ENCODE measurements around the gene CDK17. TPM values are rescaled to one million over a fixed set of nuclear protein-coding genes. Genes with fewer than 3 reads are reported as not detected.

The CDK17 gene
- total RNA-seq, 1 donor from 2014 or later = 42.8 TPM

GRCh38 chr12:96261557-96261956 lies 138.7 kb downstream of the CDK17 start:
- Histone ChIP-seq H3K9me3 (ENCODE audit: control insufficient read depth in 3 of 3, low read length in 3 of 3) (no peaks in the 10 kb centered on the region), H3K36me3 (ENCODE audit: control insufficient read depth in 3 of 3, insufficient read depth in 3 of 3, low read length in 3 of 3) (peaks cover 0 to 4% (median 3%) of the 10 kb centered on the region in 3 donors), H3K4me1 (ENCODE audit: control insufficient read depth in 3 of 3, insufficient read depth in 3 of 3, low read length in 3 of 3) (peaks cover 0 to 7% (median 4%) of the 10 kb centered on the region in 3 donors), H3K27ac (ENCODE audit: low read depth, low read length) (no peak overlapping the region), H3K9ac (ENCODE audit: low read depth in 1 of 3, low read length in 3 of 3) (no peak overlapping the region), H3K4me3 (ENCODE audit: low read length in 3 of 3) (no peak overlapping the region), H3K27me3 (ENCODE audit: control insufficient read depth in 3 of 3, insufficient read depth in 3 of 3, low read length in 3 of 3) (no peaks in the 10 kb centered on the region)

GRCh38 chr12:96260644-96261043 lies 139.6 kb downstream of the CDK17 start:
- H3K9me3 ChIP-seq (ENCODE audit: control insufficient read depth in 3 of 3, low read length in 3 of 3) = no peaks in the 10 kb centered on the region
- no peak overlapping the region for H3K4me3 ChIP-seq (ENCODE audit: low read length in 3 of 3)
- H3K27ac ChIP-seq (ENCODE audit: low read depth, low read length) = no peak overlapping the region
- H3K4me1 ChIP-seq (ENCODE audit: control insufficient read depth in 3 of 3, insufficient read depth in 3 of 3, low read length in 3 of 3) = peaks cover 0 to 7% (median 4%) of the 10 kb centered on the region in 3 donors
- peaks cover 0 to 4% (median 3%) of the 10 kb centered on the region in 3 donors for H3K36me3 ChIP-seq (ENCODE audit: control insufficient read depth in 3 of 3, insufficient read depth in 3 of 3, low read length in 3 of 3)
- H3K9ac ChIP-seq (ENCODE audit: low read depth in 1 of 3, low read length in 3 of 3) = no peak overlapping the region
- H3K27me3 ChIP-seq (ENCODE audit: control insufficient read depth in 3 of 3, insufficient read depth in 3 of 3, low read length in 3 of 3) = no peaks in the 10 kb centered on the region

DNA sequence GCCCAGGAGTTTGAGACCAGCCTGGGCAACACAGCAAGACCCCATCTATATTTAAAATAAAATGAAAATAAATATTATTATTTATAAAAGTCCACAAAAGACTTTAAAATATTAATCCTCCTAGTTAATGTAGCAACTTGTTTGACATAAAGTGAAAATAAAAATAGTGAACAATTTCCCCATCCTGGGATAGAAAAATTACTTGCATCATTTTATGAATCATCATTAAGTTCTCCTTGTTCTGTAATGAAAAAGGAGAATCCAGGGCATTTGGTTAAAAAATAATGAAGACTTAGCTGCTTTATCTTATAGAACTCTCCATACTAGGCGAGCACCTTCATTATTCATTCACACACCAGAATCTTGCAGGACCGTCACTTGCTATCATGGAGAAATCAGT lies 140.0 kb downstream of the CDK17 start:
- no peaks in the 10 kb centered on the region for H3K27me3 ChIP-seq (ENCODE audit: control insufficient read depth in 3 of 3, insufficient read depth in 3 of 3, low read length in 3 of 3)
- H3K36me3 ChIP-seq (ENCODE audit: control insufficient read depth in 3 of 3, insufficient read depth in 3 of 3, low read length in 3 of 3) = peaks cover 0 to 4% (median 3%) of the 10 kb centered on the region in 3 donors
- H3K27ac ChIP-seq (ENCODE audit: low read depth, low read length) = no peak overlapping the region
- peaks cover 0 to 8% (median 7%) of the 10 kb centered on the region in 3 donors for H3K4me1 ChIP-seq (ENCODE audit: control insufficient read depth in 3 of 3, insufficient read depth in 3 of 3, low read length in 3 of 3)
- no peaks in the 10 kb centered on the region for H3K9me3 ChIP-seq (ENCODE audit: control insufficient read depth in 3 of 3, low read length in 3 of 3)
- no peak overlapping the region for H3K9ac ChIP-seq (ENCODE audit: low read depth in 1 of 3, low read length in 3 of 3)
- no peak overlapping the region for H3K4me3 ChIP-seq (ENCODE audit: low read length in 3 of 3)

DNA sequence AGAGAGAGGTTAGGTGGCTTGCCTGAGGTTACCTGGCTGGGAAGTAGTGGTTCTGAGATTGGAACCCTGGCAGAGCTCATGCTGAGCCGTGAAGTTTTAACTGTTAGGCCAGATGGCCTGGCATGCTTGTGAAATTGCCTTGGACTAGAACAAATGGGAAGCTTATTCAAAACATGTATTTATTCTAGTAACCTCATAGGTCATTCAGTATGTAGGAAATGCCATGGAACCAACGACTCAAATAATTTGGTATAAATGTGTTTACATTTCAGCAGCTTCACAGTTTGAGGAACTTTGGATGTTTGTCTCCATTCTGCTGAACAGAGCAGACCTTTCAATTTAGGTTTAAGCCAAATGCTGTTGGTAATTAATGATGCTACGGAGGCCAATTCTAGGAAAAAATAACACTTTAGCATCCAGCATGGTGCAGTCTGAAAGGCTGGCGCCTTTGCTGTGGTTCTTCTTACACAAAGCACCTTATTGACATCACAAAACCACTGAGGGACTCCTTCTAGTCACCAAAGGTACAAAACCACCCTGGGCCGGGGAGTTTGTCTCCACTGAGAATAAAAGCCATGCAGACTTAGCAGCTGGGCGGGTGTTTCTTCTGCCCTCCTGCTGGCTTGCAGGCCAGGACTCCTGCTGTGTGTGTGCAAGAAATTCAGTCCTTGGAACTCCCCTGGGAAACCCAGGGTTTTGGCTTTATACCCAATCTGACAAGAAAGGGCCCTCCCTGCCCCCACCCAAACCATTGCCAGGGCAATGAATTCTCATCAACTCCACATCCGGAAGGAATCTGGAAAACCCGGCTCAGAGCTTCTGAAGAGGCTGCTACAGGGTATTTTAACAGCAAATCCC lies 141.9 kb downstream of the CDK17 start:
- no peak overlapping the region for H3K4me3 ChIP-seq (ENCODE audit: low read length in 3 of 3)
- H3K9ac ChIP-seq (ENCODE audit: low read depth in 1 of 3, low read length in 3 of 3) = no peak overlapping the region
- peaks cover 9 to 20% (median 16%) of the 10 kb centered on the region in 3 donors for H3K4me1 ChIP-seq (ENCODE audit: control insufficient read depth in 3 of 3, insufficient read depth in 3 of 3, low read length in 3 of 3)
- peaks cover 0 to 4% (median 0%) of the 10 kb centered on the region in 3 donors for H3K36me3 ChIP-seq (ENCODE audit: control insufficient read depth in 3 of 3, insufficient read depth in 3 of 3, low read length in 3 of 3)
- no peaks in the 10 kb centered on the region for H3K27me3 ChIP-seq (ENCODE audit: control insufficient read depth in 3 of 3, insufficient read depth in 3 of 3, low read length in 3 of 3)
- no peaks in the 10 kb centered on the region for H3K9me3 ChIP-seq (ENCODE audit: control insufficient read depth in 3 of 3, low read length in 3 of 3)
- H3K27ac ChIP-seq (ENCODE audit: low read depth, low read length) = no peak overlapping the region

- Histone ChIP-seq H3K9me3 (ENCODE audit: control insufficient read depth in 3 of 3, low read length in 3 of 3) (no peaks in the 10 kb centered on the region), H3K9ac (ENCODE audit: low read depth in 1 of 3, low read length in 3 of 3) (no peak overlapping the region), H3K27me3 (ENCODE audit: control insufficient read depth in 3 of 3, insufficient read depth in 3 of 3, low read length in 3 of 3) (no peaks in the 10 kb centered on the region), H3K4me1 (ENCODE audit: control insufficient read depth in 3 of 3, insufficient read depth in 3 of 3, low read length in 3 of 3) (peaks cover 9 to 20% (median 16%) of the 10 kb centered on the region in 3 donors), H3K36me3 (ENCODE audit: control insufficient read depth in 3 of 3, insufficient read depth in 3 of 3, low read length in 3 of 3) (peaks cover 0 to 4% (median 0%) of the 10 kb centered on the region in 3 donors), H3K4me3 (ENCODE audit: low read length in 3 of 3) (no peak overlapping the region), H3K27ac (ENCODE audit: low read depth, low read length) (no peak overlapping the region)
Measured at GRCh38 chr12:96257550-96258103, 142.6 kb downstream of the CDK17 start.

GRCh38 chr12:96256672-96257361 lies 143.4 kb downstream of the CDK17 start:
- Histone ChIP-seq H3K9me3 (ENCODE audit: control insufficient read depth in 3 of 3, low read length in 3 of 3) (no peaks in the 10 kb centered on the region), H3K4me1 (ENCODE audit: control insufficient read depth in 3 of 3, insufficient read depth in 3 of 3, low read length in 3 of 3) (peaks cover 9 to 20% (median 16%) of the 10 kb centered on the region in 3 donors), H3K4me3 (ENCODE audit: low read length in 3 of 3) (no peak overlapping the region), H3K36me3 (ENCODE audit: control insufficient read depth in 3 of 3, insufficient read depth in 3 of 3, low read length in 3 of 3) (peaks cover 0 to 4% (median 0%) of the 10 kb centered on the region in 3 donors), H3K27ac (ENCODE audit: low read depth, low read length) (peak overlapping the region; percentile 10), H3K27me3 (ENCODE audit: control insufficient read depth in 3 of 3, insufficient read depth in 3 of 3, low read length in 3 of 3) (no peaks in the 10 kb centered on the region), H3K9ac (ENCODE audit: low read depth in 1 of 3, low read length in 3 of 3) (no peak overlapping the region)

- Histone ChIP-seq H3K9ac (ENCODE audit: low read depth in 1 of 3, low read length in 3 of 3) (no peak overlapping the region), H3K36me3 (ENCODE audit: control insufficient read depth in 3 of 3, insufficient read depth in 3 of 3, low read length in 3 of 3) (peaks cover 0 to 10% (median 2%) of the 10 kb centered on the region in 3 donors), H3K4me1 (ENCODE audit: control insufficient read depth in 3 of 3, insufficient read depth in 3 of 3, low read length in 3 of 3) (peaks cover 11 to 20% (median 16%) of the 10 kb centered on the region in 3 donors), H3K27ac (ENCODE audit: low read depth, low read length) (peak overlapping the region; percentile 21), H3K9me3 (ENCODE audit: control insufficient read depth in 3 of 3, low read length in 3 of 3) (no peaks in the 10 kb centered on the region), H3K27me3 (ENCODE audit: control insufficient read depth in 3 of 3, insufficient read depth in 3 of 3, low read length in 3 of 3) (no peaks in the 10 kb centered on the region), H3K4me3 (ENCODE audit: low read length in 3 of 3) (no peak overlapping the region)
Measured at GRCh38 chr12:96255077-96255476, 145.2 kb downstream of the CDK17 start.

DNA sequence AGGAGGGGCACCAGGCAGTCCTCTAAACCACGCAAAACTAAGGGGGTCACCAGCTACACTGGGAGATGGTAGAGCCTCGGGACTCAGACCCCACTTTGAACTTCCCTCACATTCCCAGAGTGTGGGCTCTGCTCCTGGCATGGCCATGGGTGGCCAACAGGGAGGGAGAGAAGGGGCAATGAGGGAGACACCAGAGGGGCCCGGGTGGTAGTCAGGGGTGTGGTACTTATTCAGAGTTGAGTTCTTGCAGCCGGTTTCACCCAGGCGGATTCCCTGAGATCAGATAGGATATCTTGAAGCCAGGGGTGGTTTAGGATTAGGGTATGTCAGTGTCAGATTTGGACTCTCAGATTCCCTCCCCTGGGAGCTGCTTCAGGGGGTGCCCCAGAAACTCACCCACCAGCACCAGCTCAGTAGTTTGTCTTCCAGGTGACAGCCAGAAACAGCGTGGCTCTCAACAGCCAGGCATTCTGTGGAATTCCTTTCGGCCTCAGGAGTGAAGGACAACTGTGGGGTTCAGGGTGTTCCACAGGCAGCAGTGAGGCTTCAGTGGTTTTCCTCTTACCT lies 150.0 kb downstream of the CDK17 start:
- H3K9me3 ChIP-seq (ENCODE audit: control insufficient read depth in 3 of 3, low read length in 3 of 3) = no peaks in the 10 kb centered on the region
- no peak overlapping the region for H3K9ac ChIP-seq (ENCODE audit: low read depth in 1 of 3, low read length in 3 of 3)
- H3K36me3 ChIP-seq (ENCODE audit: control insufficient read depth in 3 of 3, insufficient read depth in 3 of 3, low read length in 3 of 3) = peaks cover 4 to 15% (median 9%) of the 10 kb centered on the region in 3 donors
- H3K4me1 ChIP-seq (ENCODE audit: control insufficient read depth in 3 of 3, insufficient read depth in 3 of 3, low read length in 3 of 3) = peaks cover 25 to 32% (median 28%) of the 10 kb centered on the region in 3 donors
- peak overlapping the region; percentile 75 for H3K27ac ChIP-seq (ENCODE audit: low read depth, low read length)
- H3K27me3 ChIP-seq (ENCODE audit: control insufficient read depth in 3 of 3, insufficient read depth in 3 of 3, low read length in 3 of 3) = no peaks in the 10 kb centered on the region
- no peak overlapping the region for H3K4me3 ChIP-seq (ENCODE audit: low read length in 3 of 3)

DNA sequence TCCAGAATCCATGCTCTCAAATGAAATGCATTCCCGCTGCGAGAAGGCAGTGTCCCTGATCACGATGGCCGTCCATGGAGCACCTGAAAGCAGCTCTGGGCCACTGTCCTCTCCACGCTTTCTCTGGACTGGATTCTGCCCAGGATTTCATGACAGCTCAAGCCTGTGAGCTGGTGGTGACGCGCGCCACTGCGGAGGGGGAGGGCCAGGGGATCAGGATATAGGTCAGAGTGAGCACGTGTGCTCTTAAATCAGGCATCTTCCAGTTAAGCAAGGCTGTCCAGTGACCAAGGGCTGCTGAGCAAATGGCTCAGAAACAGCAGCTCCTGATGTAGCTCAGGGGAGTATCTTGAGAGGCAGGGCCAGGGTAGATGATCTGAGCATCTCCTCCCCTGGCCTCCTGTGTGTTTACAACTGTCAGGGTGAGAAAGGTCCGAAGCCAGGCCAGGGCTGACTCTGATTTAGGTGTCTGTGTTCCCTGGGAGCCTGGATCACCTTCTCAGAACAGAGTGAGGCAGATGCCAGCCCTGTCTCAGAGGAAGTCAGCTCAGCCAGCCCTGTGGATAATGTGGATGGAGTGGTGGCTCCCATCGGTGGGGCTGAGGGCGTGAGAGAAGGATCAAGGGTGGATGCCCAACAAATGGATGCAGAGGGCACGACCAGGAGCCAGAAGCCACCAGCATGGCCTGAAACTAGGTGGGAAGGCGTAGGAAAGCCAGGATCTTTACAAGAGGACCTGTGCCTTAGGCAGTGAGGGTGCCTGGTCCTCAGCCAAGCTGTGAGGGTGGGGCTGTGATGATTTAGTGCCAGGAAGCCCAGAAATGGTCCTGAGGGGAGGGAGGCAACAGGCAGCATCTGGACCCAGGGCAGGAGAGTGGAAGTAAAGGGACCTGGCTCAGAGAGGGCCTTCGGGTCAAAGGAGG lies 150.8 kb downstream of the CDK17 start:
- Histone ChIP-seq H3K9me3 (ENCODE audit: control insufficient read depth in 3 of 3, low read length in 3 of 3) (no peaks in the 10 kb centered on the region), H3K4me1 (ENCODE audit: control insufficient read depth in 3 of 3, insufficient read depth in 3 of 3, low read length in 3 of 3) (peaks cover 21 to 26% (median 25%) of the 10 kb centered on the region in 3 donors), H3K4me3 (ENCODE audit: low read length in 3 of 3) (no peak overlapping the region), H3K27me3 (ENCODE audit: control insufficient read depth in 3 of 3, insufficient read depth in 3 of 3, low read length in 3 of 3) (no peaks in the 10 kb centered on the region), H3K9ac (ENCODE audit: low read depth in 1 of 3, low read length in 3 of 3) (peak overlapping the region in 1 of 3 donors; percentile 47), H3K27ac (ENCODE audit: low read depth, low read length) (peak overlapping the region; percentile 75), H3K36me3 (ENCODE audit: control insufficient read depth in 3 of 3, insufficient read depth in 3 of 3, low read length in 3 of 3) (peaks cover 4 to 15% (median 9%) of the 10 kb centered on the region in 3 donors)

Measured in skeletal muscle tissue (tissue), 4 donors.